ENCODE measurements around the gene PRICKLE2. TPM values are rescaled to one million over a fixed set of nuclear protein-coding genes. Genes with fewer than 3 reads are reported as not detected.

The PRICKLE2 gene
- total and polyA plus RNA-seq, 10 of the 15 experiments (the other 5 are each of a cell fraction or from before 2014, with no cell fraction given), result 0.11 to 2.6 (median 0.69) TPM

- WGBS (ENCODE audit: insufficient coverage, insufficient replicate concordance, low lambda C conversion rate, missing lambda C conversion rate), result 31% methylated on average over 9 of the region's 9 CpGs
- DNase-seq (ENCODE audit: low read depth, low spot score), result no peak
- Histone ChIP-seq H3K79me2 (ENCODE audit: control insufficient read depth, insufficient read depth, low read length) (no peaks in the 10 kb centered on the region), H3K27me3 (replicated peaks in 1 of 2; ENCODE audit: control insufficient read depth in 2 of 2, insufficient read depth in 2 of 2, low read length in 1 of 2) (no peaks in the 10 kb centered on the region; a peak in 1 of 4 replicates), H3K36me3 (ENCODE audit: control insufficient read depth in 2 of 2, insufficient read depth in 2 of 2, low read length in 1 of 2) (no peaks in the 10 kb centered on the region), H2AFZ (ENCODE audit: control insufficient read depth, low read depth, low read length) (no peak overlapping the region), H3K4me3 (no peak overlapping the region), H4K20me1 (ENCODE audit: control insufficient read depth, insufficient read depth) (no peaks in the 10 kb centered on the region), H3K9ac (ENCODE audit: control insufficient read depth, insufficient read depth, low read length) (no peak overlapping the region), H3K27ac (ENCODE audit: control insufficient read depth, insufficient read depth) (no peak overlapping the region), H3K9me3 (replicated peaks; ENCODE audit: control insufficient read depth, insufficient read depth, low read length) (no peaks in the 10 kb centered on the region), H3K4me1 (ENCODE audit: control insufficient read depth, insufficient read depth, low read length) (no peaks in the 10 kb centered on the region), H3K4me2 (ENCODE audit: control insufficient read depth, insufficient read depth) (no peak overlapping the region)
- in situ Hi-C loops (cut with MboI) (no loop called here), intact Hi-C loops (cut with micrococcal nuclease; ENCODE audit: unreplicated experiment) (no loop called here)
- POLR2A ChIA-PET, result no interaction called here
- no peak for ATAC-seq
- CTCF ChIA-PET, result interaction anchor here (1.0 to 3.8 kb wide), 2 partner anchors 12 to 30 kb away, joined by 3 to 28 read pairs; partner anchors contain the start of gene PRICKLE2
- SMC1A ChIA-PET (ENCODE audit: uncharacterized antibody, unreplicated experiment), result interaction anchor here (3.8 kb wide), 1 partner anchor 12 kb away, joined by 30 read pairs; the partner anchor contains the start of gene PRICKLE2
- TF ChIP-seq SMC3 (IDR thresholded peaks at IDR 0.05; ENCODE audit: borderline replicate concordance, low read length) (no peak), SP1 (IDR thresholded peaks at IDR 0.05; ENCODE audit: low read depth, low read length) (no peak), GATAD2B (conservative IDR thresholded peaks at IDR 0.05; ENCODE audit: low read depth) (no peak), MXI1 (IDR thresholded peaks at IDR 0.05; ENCODE audit: low read depth, low read length) (no peak), TCF12 (IDR thresholded peaks at IDR 0.05; ENCODE audit: low read depth, low read length) (no peak)
- RAD21 ChIA-PET (ENCODE audit: unreplicated experiment), result interaction anchor here (0.8 kb wide), 1 partner anchor 51 kb away, joined by 3 read pairs; no protein-coding TSS in a partner anchor
- FAIRE-seq, result no peak
- BruUV-seq (replicated peaks), result no TSS peak
These were observed 11.9 kb downstream of the PRICKLE2 start for GRCh38 chr3:64213224-64213878.

DNA sequence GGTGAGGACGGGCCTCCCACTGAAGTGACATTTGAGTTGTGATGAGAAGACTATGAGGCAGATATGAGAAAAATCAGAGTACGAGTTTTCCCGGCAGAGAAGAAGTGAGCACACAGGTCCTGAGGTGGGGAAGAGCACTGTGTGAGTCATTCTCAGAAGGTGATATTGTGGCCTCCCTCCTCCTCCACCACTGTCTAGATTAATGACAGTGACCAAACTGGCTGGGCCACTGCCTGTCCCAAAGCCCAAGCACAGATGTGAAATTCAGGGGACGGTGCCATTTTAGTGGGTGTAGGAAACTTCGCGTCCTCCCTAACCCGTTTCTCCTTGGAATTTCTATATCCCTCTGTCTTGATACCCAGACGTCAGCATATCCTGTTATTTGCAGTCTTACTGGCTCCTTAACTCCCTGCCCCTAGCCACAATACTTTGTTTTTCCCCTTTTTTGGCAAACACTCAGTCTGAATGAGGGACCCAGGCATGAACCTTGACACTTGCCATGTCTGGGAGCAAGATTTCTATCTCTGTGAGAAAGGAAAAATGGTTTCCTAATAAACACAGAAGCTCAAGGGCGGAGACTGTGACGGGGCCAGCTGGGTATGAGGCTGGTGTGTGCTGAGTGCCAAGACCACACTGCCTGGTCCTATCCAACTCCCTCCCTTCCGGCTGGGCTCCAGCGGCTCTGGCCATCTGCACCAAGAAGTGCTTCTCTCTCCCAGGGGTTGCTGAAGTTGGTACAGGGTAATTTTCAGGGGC, 15.2 kb downstream of the PRICKLE2 start:
- TF ChIP-seq ETV6 (conservative IDR thresholded peaks at IDR 0.05 in 1 of 2, IDR thresholded peaks at IDR 0.05 in 1 of 2; ENCODE audit: borderline replicate concordance in 1 of 2, low read depth in 1 of 2) (peak in 1 of 2 experiments; percentile 32; a peak in 1 of 4 replicates), MTA3 (IDR thresholded peaks at IDR 0.05; ENCODE audit: borderline replicate concordance, low read length) (no peak)

More for the DNA sequence above, 15.2 kb downstream of the PRICKLE2 start:
- FAIRE-seq (no peak), DNase-seq (ENCODE audit: low read depth, low spot score) (no peak), ATAC-seq (no peak)
- Histone ChIP-seq H3K4me1 (ENCODE audit: control insufficient read depth, insufficient read depth, low read length) (no peaks in the 10 kb centered on the region), H3K27ac (ENCODE audit: control insufficient read depth, insufficient read depth) (no peak overlapping the region), H4K20me1 (ENCODE audit: control insufficient read depth, insufficient read depth) (no peaks in the 10 kb centered on the region), H3K36me3 (ENCODE audit: control insufficient read depth in 2 of 2, insufficient read depth in 2 of 2, low read length in 1 of 2) (no peaks in the 10 kb centered on the region), H3K79me2 (ENCODE audit: control insufficient read depth, insufficient read depth, low read length) (no peaks in the 10 kb centered on the region), H2AFZ (ENCODE audit: control insufficient read depth, low read depth, low read length) (no peak overlapping the region), H3K9ac (ENCODE audit: control insufficient read depth, insufficient read depth, low read length) (no peak overlapping the region), H3K4me2 (ENCODE audit: control insufficient read depth, insufficient read depth) (no peak overlapping the region), H3K9me3 (replicated peaks; ENCODE audit: control insufficient read depth, insufficient read depth, low read length) (no peaks in the 10 kb centered on the region), H3K27me3 (replicated peaks in 1 of 2; ENCODE audit: control insufficient read depth in 2 of 2, insufficient read depth in 2 of 2, low read length in 1 of 2) (no peaks in the 10 kb centered on the region), H3K4me3 (no peak overlapping the region)
- no TSS peak for BruUV-seq (replicated peaks)
- ChIA-PET POLR2A (no interaction called here), RAD21 (ENCODE audit: unreplicated experiment) (no interaction called here), CTCF (interaction anchor here (1.9 kb wide), 1 partner anchor 10 kb away, joined by 7 read pairs; no protein-coding TSS in a partner anchor), SMC1A (ENCODE audit: uncharacterized antibody, unreplicated experiment) (interaction anchor here (1.3 kb wide), 1 partner anchor 13 kb away, joined by 4 read pairs; no protein-coding TSS in a partner anchor)
- in situ Hi-C loops (cut with MboI) (no loop called here), intact Hi-C loops (cut with micrococcal nuclease; ENCODE audit: unreplicated experiment) (no loop called here)
- 17% methylated on average over 12 of the region's 12 CpGs for WGBS (ENCODE audit: insufficient coverage, insufficient replicate concordance, low lambda C conversion rate, missing lambda C conversion rate)

Data from GM12878 (cell line).